ENCODE measurements around the gene PRKAG1. TPM values are rescaled to one million over a fixed set of nuclear protein-coding genes. Genes with fewer than 3 reads are reported as not detected.

PRKAG1 gene
- total RNA-seq, 6 experiments from 2014 or later: 24.8 to 36.2 (median 30.1) TPM

DNA sequence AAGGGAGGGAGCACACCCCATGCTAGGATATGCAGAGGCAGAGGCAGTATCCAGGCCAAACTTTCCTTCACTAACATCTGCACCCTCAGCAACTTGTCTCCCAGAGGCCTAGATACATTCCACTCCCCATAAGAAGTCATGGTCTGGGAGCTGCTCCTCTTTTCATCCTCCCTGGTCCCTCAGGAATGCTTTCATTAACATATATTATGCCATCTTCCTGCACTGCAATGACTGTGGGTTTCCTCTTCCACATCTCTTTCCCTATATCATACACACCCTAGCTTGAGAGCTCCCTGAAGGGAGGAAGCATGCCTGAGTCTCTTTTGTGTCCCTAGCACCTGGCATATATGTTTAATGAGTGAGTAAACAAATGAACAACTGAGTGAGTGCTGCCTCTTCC lies 28.0 kb downstream of the PRKAG1 start:
- H3K4me3 ChIP-seq: no peak overlapping the region
- TF ChIP-seq, protein P1, sequence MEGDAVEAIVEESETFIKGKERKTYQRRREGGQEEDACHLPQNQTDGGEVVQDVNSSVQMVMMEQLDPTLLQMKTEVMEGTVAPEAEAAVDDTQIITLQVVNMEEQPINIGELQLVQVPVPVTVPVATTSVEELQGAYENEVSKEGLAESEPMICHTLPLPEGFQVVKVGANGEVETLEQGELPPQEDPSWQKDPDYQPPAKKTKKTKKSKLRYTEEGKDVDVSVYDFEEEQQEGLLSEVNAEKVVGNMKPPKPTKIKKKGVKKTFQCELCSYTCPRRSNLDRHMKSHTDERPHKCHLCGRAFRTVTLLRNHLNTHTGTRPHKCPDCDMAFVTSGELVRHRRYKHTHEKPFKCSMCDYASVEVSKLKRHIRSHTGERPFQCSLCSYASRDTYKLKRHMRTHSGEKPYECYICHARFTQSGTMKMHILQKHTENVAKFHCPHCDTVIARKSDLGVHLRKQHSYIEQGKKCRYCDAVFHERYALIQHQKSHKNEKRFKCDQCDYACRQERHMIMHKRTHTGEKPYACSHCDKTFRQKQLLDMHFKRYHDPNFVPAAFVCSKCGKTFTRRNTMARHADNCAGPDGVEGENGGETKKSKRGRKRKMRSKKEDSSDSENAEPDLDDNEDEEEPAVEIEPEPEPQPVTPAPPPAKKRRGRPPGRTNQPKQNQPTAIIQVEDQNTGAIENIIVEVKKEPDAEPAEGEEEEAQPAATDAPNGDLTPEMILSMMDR (IDR thresholded peaks at IDR 0.05): no peak
- no peak for TF ChIP-seq POLR2A (IDR thresholded peaks at IDR 0.05)
- ATAC-seq (no peak), DNase-seq (no peak)
- intact Hi-C loops (cut with DNase I): no loop called here
- H3K27ac ChIP-seq: no peak overlapping the region
- no peaks in the 10 kb centered on the region for H3K27me3 ChIP-seq
- H3K4me1 ChIP-seq: peaks cover 0 to 10% (median 0%) of the 10 kb centered on the region in 4 donors
- no peaks in the 10 kb centered on the region for H3K36me3 ChIP-seq
- H3K9me3 ChIP-seq: no peaks in the 10 kb centered on the region

DNA sequence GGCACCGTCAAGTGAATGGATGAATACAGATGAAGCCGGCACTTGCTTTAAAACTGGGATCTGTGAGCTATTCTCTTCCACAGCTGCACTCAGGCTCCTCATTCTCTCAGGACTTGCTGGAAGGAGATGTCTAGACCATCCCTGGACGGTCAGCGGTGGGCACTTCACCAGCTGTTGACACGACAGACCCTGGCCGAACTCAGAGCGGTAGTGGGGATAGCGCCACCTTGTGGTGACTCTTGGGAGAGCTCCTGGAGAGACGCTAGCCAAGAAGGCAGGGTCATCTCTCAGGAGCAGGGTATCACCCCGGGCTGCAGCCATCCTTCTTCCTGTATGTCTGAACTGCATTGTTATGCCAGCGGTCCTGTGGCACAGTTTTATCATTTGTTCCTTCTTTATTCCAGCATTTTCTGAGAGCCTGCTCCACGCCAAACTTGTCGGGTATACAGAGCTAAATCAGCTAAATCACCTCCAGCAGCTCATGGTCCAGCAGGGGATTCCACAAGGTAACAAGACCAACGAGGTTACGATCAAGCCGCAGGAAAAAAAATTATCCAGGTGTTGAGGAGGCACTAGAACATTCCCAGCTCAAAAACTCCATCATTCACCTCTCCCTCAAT lies 30.4 kb downstream of the PRKAG1 start:
- Histone ChIP-seq H3K9me3 (no peaks in the 10 kb centered on the region), H3K27ac (no peak overlapping the region), H3K36me3 (no peaks in the 10 kb centered on the region), H3K4me3 (no peak overlapping the region), H3K4me1 (no peaks in the 10 kb centered on the region), H3K27me3 (no peaks in the 10 kb centered on the region)
- intact Hi-C loops (cut with DNase I): no loop called here
- ATAC-seq (peak; percentile 78 to 88 (median 86)), DNase-seq (peak in 1 of 3 donors; percentile 65)
- whole genome bisulfite sequencing (ENCODE audit: insufficient coverage, low coverage, low lambda C conversion rate, missing lambda C conversion rate): 24% methylated on average over 9 of the region's 16 CpGs
- TF ChIP-seq, protein P1 (IDR thresholded peaks at IDR 0.05): peak; percentile 55 to 91 (median 86)
- TF ChIP-seq POLR2A (IDR thresholded peaks at IDR 0.05): no peak

DNA sequence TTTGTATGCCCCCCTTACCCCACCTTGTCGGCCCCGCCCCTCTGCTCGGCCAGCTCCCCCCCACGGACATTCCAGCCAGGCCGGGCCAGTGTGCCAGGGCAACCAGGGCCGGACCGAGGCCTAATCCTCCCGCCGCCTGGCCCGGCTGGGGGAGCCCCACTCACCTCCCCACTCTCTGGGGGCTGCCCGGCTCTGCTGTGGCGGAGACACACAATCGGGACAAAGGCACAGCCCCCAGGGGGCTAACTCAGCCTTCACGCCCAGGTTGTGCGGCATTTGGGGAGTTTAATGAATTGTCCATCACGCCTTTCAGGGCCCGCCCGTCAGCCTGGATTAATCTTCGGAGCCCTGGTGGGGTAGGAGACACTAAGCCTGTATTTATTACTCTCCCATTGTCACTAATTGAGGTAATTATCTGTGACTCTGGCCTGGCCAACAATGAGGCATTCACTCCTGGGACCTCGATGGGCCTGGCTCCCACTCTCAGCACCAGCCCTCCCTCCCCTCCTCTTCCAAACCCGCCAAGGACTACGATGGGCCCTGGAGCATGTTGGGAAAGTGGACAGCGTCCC lies 31.8 kb downstream of the PRKAG1 start:
- TF ChIP-seq POLR2A (IDR thresholded peaks at IDR 0.05): no peak
- TF ChIP-seq, protein P1 (IDR thresholded peaks at IDR 0.05): no peak
- H3K4me1 ChIP-seq: no peaks in the 10 kb centered on the region
- no peaks in the 10 kb centered on the region for H3K9me3 ChIP-seq
- H3K27me3 ChIP-seq: peaks cover under 1% of the 10 kb centered on the region in 2 donors
- H3K27ac ChIP-seq: no peak overlapping the region
- ATAC-seq: no peak
- no peak for DNase-seq
- H3K36me3 ChIP-seq: no peaks in the 10 kb centered on the region
- intact Hi-C loops (cut with DNase I): no loop called here
- no peak overlapping the region for H3K4me3 ChIP-seq
- WGBS (ENCODE audit: insufficient coverage, low coverage, low lambda C conversion rate, missing lambda C conversion rate): 53% methylated on average over 9 of the region's 23 CpGs

DNA sequence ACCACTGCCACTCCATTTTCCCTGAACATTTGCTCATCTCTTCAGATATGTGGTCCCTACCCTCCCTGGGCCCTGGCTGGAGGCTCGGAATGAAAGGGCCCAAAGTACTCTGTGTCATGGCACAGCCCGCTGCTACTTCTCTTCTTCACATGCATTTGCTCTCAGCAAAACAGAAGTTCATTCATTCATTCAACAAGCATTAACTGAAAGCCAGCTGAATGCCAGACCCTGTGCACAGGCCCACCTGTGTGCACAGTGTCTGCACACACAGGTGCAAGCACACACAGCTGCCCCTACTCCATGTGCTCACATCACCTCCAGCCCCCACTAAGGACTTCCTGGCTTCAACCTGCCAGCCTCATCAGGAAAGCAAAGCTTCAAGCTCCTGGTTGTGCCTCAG lies 32.7 kb downstream of the PRKAG1 start:
- peaks cover 8 to 10% of the 10 kb centered on the region in 2 donors for H3K27me3 ChIP-seq
- no peak for ATAC-seq
- H3K36me3 ChIP-seq: no peaks in the 10 kb centered on the region
- 83% methylated on average over 1 of the region's 2 CpGs for WGBS (ENCODE audit: insufficient coverage, low coverage, low lambda C conversion rate, missing lambda C conversion rate)
- DNase-seq: no peak
- TF ChIP-seq POLR2A (IDR thresholded peaks at IDR 0.05): no peak
- TF ChIP-seq, protein P1 (IDR thresholded peaks at IDR 0.05): no peak
- no peak overlapping the region for H3K27ac ChIP-seq
- no peaks in the 10 kb centered on the region for H3K9me3 ChIP-seq
- intact Hi-C loops (cut with DNase I): no loop called here
- peaks cover 0 to 5% (median 2%) of the 10 kb centered on the region in 4 donors for H3K4me1 ChIP-seq
- no peak overlapping the region for H3K4me3 ChIP-seq
